ENCODE measurements around the gene SNX9.
"Not testable (repeated sequence)": the region's sequence is repeated elsewhere in the genome, so short reads cannot be mapped to it uniquely, and the experiment has no call there.

Gene SNX9

GRCh38 chr6:157892363-157892877 is 69.4 kb downstream of the SNX9 start:
- DNase-seq: no peak

GRCh38 chr6:157893238-157893637 is 70.2 kb downstream of the SNX9 start:
- DNase-seq: no peak

GRCh38 chr6:157895585-157895984 is 72.5 kb downstream of the SNX9 start:
- no peak for DNase-seq

GRCh38 chr6:157896932-157897331 is 73.9 kb downstream of the SNX9 start:
- DNase-seq: no peak

GRCh38 chr6:157898169-157898568 is 75.1 kb downstream of the SNX9 start:
- no peak for DNase-seq

GRCh38 chr6:157898640-157899039 is 75.6 kb downstream of the SNX9 start:
- DNase-seq: no peak

GRCh38 chr6:157900262-157900661 is 77.2 kb downstream of the SNX9 start:
- DNase-seq: not testable (repeated sequence)

GRCh38 chr6:157900751-157901150 is 77.7 kb downstream of the SNX9 start:
- DNase-seq: not testable (repeated sequence)

GRCh38 chr6:157904999-157905398 is 82.0 kb downstream of the SNX9 start:
- no peak for DNase-seq

- DNase-seq: no peak
These were observed 82.7 kb downstream of the SNX9 start for GRCh38 chr6:157905590-157906342.

- DNase-seq: no peak
These were observed 83.6 kb downstream of the SNX9 start for GRCh38 chr6:157906537-157907061.

- DNase-seq: no peak
These were observed 84.6 kb downstream of the SNX9 start for GRCh38 chr6:157907651-157908050.

- no peak for DNase-seq
These were observed 85.6 kb downstream of the SNX9 start for GRCh38 chr6:157908369-157909281.

- DNase-seq: no peak
These were observed 86.2 kb downstream of the SNX9 start for GRCh38 chr6:157909282-157909664.

- DNase-seq: no peak
These were observed 88.2 kb downstream of the SNX9 start for GRCh38 chr6:157911278-157911677.

- no peak for DNase-seq
These were observed 88.7 kb downstream of the SNX9 start for GRCh38 chr6:157911786-157912185.

- DNase-seq: no peak
These were observed 89.3 kb downstream of the SNX9 start for GRCh38 chr6:157912326-157912725.

- DNase-seq: no peak
These were observed 98.8 kb downstream of the SNX9 start for GRCh38 chr6:157921685-157922367.

GRCh38 chr6:157925771-157926170 is 102.7 kb downstream of the SNX9 start:
- no peak for DNase-seq

- DNase-seq: no peak
These were observed 104.0 kb downstream of the SNX9 start for GRCh38 chr6:157927011-157927410.

- DNase-seq: no peak
These were observed 105.4 kb downstream of the SNX9 start for GRCh38 chr6:157928428-157928827.

GRCh38 chr6:157929076-157929475 is 106.0 kb downstream of the SNX9 start:
- DNase-seq: no peak

- DNase-seq: no peak
These were observed 106.8 kb downstream of the SNX9 start for GRCh38 chr6:157929765-157930319.
